Right renal pelvis (tissue), 4 donors: ENCODE results near the gene MPRIP. TPM values are rescaled to one million over a fixed set of nuclear protein-coding genes. Genes with fewer than 3 reads are reported as not detected.

Experiments
- DNase-seq, 4 donors: peaks; one replicate each; pipeline ENCODE4 v3.0.0-alpha.2; 2013; ENCODE audit warnings: low read depth in 4 of 4, low spot score in 3 of 4, missing footprints in 1 of 4
- polyA plus RNA-seq, 4 donors: library from polyadenylated mRNA; unstranded; fragments of 120-200 nt; gene quantifications; one replicate each; pipeline ENCODE4 v1.2.1, GENCODE V29; 2013; ENCODE audit not compliant: insufficient read length in 4 of 4

The MPRIP gene
- polyA plus RNA-seq, 4 donors: 140 to 180 (median 164) TPM

DNA sequence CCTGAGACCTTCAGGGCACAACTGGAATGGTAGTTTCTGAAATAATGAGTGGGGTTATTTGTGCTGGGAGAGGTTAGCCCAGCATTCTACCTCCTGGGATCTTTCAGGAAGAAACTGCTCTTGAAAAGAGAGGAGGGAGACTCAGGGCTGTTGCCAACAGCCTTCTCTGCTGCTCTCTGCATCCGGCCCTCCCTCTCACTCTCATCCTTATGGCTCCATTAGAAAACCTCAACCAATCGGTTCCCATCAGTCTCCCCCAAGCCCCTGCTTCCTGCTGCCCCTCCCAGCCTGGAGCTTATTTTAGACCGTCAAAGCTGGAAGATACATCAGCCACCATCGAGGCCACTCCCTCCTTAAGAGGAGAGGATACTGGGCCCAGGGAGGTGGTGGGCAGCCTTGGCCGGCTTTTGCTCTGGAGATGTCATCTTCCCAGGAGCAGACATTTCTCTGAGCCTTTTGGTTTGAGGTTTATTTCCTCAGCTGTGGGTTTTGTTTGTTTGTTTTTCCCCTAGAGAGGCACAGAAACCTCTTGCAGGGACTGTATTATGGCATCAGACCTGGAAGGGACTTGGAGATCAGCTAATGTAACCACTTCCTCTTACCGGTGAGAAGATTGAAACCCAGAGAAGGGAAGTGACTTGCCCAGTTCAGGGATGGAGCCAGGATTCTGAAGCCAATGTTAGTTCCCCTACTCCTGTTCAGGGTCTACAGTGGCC is 2.7 kb downstream of the MPRIP start:
- DNase-seq: peak in 1 of 4 donors; percentile 53

DNA sequence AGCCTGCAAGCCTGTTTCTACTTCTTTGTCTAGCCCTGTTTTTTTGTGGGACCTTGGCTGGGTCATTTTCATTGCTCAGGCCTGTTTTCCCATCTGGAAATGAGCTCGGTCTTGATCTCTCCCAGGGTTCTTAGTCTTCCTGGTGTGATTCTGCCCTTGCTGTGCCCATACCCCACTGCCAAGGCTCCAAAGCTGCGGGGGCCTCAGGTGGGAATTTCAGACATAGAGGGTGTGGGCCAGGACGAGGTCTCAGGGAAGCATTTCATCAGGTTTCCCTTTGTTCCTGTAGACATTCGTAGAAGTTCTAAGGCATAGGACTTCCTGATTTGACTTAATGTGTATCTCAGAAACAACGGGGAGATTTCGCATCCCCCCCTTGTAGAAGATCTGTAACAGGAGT is 5.8 kb downstream of the MPRIP start:
- no peak for DNase-seq

DNA sequence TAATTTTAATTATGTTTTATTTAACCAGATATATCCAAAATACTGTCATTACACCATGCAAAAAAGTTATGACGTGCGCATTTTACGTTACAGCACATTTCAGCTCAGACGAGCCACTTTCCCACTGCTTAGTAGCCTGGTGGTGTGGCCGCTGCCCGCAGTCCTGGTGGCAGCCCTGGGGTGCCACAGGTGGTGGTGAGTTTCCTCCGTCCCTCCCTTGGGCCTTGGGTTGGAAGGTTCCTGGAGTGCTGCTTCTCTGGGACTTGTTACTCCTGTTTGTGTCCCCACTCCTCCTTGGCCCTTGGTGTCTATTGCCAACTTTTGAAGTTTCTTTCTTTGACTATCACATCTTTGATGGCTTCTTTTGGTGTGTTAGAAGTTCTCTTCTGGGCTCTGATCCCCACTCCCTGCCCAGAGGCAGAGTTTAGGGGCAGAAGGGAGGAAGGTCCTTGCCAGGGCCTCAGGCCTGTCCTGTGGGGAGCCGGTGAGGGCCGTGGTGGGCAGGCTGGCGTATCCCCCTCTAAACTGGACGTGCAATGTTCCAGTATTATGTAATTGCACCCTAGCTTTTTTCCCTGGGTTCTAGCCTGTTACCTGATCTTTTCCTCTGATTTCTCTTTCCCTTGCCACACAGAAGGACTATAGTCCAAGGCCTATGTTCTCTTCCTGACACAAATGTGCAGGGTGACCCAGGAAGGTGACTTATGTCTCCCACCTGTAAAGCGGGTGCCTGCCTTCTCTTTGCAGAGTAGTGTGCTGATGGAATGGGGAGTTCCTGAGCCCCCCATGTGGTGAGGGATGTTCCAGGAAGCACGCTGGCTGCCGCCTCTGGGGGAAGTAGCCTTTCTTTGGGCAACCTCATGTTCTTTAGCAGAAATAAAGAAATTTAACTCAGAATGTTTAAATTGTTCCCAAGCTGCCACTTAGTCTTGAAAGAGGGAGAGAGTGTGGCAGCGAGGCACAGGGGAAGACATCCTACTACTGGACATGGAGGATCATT is 8.4 kb downstream of the MPRIP start:
- DNase-seq: no peak

DNA sequence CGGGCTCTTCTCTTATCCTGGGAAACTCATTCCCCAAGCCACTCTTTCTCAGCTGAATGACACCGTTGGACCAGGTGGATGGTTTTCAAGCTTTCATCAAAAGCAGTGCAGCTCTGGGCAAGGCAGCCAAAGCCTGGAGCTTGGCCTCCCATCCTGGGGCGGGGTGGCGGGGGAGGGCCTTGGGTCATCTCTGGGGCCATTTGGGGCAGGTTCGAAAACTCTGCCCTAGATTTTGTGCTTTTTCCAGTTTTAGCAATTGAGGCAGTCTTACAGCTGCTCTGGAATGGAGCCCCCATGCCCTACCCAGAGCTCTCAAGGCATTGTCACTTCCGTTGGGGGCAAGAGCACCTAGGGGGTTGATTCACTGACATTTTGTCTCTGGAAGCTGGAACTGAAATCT is 9.1 kb downstream of the MPRIP start:
- no peak for DNase-seq

DNA sequence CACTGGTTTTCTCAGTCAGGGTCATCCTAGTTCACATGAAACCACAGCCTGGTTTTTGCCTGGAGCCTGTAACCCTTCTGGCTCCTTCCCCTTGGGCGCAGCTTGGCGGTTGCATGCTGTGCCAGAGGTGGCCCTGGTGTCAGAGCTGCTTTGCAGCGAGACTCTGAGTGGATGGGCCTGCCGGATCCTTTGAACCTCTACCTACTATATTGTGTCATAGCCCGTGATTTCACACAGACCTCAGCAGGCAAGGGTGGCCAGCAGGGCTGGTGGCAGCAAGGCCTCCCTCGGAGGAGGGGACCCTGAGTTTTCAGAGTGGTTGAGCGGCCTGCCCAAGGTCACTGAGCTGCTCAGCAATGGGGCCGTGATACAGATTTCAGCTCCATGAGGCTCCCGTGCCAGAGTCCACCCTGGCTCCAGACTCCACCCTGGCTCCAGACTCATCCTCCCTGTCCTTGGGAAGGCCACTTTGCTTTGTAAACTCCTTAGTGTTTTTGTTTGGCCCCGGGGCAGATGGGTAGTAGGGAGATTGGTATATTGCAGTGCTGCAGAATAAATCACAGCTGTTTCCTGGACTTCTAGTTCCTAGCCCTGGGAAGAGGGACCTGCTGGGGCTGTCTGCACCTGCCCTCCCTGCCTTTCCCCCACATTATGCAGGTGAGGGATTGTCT is 9.7 kb downstream of the MPRIP start:
- no peak for DNase-seq

DNA sequence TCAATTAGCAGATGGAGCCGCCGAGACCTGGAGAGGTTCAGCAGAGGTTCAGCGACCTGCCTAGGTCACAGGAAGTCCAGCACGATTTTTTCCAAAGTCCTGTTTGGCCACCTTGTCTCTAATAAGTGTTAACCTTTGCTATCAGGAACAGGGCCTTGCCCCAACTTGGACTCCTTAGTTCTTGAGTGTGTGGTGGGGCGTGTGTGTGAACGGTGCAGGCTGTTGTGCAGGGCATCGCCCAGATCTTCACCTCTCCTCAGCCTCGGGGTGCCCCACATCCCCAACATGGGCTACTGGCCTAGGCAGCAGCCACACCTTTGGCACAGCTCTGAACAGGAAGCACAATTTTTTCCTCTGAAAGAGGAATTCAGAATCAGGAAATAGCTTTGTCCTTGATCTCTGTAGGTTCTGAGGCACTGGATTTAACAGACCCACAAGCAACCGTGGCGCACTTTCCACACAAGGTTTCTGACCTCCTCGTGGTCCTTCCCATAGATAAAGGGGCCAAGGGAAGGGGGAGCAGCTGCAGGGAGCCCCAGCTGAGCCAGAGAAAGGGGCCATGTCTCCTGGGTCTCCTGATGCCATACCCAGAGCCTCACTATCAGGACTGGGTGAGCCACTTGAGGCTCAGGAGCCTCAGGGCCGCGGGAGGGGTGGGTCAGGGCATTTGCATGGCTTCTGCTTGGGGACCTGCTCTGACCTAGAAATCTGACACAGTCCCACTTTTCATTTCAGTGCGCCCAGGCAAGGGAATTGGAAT is 10.4 kb downstream of the MPRIP start:
- DNase-seq: no peak

DNA sequence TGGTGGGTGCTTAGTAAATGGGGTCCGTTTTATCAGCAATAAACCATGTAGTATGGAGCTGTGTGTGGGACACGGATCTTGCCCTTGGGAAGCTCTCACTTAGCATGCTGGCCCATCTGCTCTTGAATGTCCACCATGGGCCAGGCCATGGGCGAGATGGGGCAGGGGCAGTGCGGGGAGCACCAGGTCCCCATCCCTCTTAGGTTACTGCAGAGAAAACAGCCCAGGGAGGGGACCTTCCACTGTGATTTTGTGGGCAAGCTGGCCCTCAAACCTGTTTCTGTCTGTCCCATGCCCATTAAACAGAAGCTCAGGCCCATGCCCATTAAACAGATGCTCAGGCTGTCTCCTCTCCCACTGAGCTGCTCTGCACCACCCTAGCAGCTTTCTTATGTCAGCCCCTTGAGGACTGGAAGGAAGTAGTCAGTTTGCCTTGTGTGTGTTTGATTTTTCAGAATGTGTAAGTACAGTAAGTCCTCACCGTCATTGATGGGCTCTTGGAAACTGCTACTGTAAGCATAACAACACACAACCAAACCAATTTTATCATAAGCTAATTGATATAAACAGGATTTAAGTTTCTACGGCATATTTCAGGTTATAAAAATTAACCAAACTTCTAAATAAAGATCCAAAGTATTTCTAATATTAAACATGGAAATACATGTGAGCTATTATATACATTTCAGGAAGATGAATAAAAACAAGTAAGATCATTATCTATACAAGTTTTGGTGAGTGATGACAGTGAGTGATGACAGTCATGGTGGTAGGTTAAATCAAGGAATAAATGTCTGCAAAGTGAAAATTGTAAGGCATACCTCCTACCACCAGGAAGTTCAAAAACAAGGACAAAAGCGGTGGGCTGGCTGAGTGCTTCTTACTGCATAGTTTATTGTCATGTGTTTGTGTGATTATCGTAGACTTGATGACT is 11.5 kb downstream of the MPRIP start:
- DNase-seq: no peak

DNA sequence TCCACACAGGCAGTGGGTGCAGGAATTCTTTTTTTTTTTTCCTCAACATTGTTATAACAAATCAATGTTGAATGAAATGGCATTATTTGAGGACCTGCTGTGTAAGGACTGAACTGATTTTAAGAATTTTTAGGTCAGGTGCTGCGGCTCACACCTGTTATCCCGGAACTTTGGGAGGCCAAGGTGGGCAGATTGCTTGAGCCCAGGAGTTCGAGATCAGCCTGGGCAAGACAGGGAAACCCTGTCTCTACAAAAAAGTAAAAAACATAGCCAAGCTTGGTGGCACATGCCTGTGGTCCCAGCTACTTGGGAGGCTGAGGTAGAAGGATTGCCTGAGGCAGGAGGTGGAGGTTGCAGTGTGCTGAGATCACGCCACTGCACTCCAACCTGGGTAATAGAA is 12.4 kb downstream of the MPRIP start:
- no peak for DNase-seq

DNA sequence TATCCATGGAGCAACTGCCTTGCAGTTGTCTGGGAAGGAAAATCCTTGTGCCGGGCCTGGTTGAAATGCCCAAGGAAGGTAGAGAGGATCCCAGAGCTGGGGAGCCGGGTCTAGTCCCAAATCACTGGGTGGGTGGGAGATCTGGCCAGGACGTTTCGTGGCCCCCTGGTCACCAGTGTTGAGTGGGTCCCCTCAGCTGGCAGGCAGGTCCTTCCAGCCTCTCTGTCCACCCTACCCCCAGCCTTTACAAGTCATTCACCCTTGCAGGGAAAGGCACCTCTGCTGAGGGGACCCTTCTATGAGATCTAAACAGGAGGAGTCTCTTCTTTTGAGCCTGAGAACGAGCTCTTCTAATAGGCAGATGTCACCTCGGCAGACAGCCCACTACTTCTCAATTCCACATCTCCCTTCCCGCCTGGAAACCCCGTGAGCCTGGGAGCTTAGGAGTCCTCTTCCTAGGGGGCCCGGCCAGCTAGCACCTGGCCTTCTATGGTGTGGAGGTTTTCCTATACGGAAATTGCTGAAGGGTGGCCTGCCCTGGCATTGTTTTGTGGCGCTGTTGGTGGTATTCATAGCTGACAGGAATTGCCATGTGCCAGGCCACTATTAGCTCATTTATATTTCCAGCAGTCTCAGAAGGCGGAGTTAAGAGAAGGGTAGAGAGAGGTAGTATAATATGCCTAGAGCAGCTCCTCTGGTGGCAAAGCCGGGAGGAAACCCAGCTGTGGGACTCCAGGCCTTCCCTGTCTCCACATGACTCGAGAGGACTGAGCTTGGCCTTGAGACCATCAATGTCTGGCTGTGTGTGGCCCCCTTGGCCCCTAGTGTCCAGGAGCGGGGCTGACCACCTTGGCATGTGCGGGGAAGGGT is 13.3 kb downstream of the MPRIP start:
- no peak for DNase-seq

DNA sequence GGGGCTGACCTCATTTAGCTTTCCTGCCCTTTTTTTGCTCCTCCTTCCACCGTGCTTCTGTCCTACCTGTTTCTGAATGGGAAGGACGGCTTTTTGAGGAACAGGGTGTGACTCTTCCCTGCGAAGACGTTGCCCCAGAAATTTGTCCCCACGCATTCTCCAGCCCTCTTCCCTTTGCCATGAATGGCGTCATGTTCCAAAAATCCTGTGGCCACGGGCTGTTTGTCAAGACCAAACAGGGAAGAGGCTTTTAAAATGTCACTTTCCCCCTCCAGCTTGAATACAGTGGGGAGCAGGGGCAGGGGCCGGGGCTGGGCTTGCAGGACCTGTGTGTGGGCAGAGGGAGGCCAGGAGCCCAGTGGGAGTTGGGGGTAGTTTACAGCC is 13.9 kb downstream of the MPRIP start:
- no peak for DNase-seq

DNA sequence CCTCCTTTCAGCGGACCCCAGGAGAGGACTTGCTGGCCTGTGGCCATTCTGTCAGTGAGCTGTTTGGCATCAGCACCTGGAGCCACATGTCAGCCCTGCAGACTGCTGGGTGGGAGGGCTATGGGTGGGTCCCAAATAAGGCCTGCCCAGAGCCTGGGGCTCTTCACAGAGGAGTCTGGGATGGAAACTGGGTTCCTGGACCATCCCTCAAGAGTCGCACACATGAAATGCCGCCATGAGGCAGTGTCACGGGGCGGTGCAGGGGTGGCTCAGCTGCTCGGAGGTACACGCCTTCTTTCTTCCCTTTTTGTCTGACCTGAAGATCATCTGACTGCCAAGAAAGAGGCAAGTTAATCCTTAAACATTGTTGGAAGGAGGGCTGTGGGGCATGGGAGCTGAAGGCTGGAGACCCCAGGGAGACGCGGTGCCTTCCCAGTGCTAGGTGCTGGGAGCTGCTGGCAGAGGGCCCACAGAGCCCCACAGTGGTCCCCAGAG is 14.8 kb downstream of the MPRIP start:
- no peak for DNase-seq

DNA sequence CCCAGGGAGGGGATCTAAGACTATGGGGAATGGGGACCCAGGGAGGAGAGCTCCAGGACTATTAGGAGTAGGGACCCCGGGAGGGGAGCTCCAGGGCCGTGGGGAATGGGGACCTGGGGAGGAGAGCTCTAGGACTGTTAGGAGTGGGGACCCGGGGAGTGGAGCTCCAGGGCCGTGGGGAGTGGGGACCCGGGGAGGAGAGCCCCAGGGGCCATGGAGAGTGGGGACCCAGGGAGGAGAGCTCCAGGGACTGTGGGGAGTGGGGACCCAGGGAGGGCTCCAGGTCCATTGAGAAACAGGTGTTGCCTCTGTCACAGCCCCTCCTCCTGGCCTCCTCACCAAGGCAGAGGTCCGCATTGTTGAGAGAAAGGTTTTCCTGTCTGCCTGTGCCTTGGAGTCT is 16.0 kb downstream of the MPRIP start:
- no peak for DNase-seq

DNA sequence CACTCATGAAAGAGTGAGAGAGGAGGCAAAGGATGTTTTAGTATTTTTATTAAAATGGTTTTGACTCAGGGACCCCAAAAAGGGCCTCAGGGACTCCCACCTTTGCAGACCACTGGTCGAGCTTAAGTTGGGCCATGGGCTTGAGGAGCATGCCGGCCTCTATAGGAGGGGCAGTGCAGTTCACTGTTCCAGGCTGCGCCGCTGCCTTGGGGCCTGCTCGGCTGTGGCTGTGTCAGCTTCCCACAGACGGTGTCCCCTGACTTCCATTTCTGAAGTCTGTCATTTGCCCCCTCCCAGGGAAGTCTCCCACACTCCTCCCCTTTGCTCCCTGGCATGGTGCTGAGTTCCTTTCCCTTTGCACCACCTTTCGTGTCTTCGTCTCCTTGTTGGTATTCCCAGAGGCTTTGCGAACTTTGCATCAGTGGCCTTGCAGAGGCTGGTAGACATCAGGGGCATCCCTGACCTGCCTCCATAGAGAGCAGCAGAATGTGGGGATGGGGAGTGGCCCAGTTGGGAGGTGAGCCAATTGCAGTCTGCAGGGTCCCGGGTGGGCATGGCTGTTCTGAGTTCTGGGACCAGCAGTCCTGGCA is 17.1 kb downstream of the MPRIP start:
- DNase-seq: no peak

DNA sequence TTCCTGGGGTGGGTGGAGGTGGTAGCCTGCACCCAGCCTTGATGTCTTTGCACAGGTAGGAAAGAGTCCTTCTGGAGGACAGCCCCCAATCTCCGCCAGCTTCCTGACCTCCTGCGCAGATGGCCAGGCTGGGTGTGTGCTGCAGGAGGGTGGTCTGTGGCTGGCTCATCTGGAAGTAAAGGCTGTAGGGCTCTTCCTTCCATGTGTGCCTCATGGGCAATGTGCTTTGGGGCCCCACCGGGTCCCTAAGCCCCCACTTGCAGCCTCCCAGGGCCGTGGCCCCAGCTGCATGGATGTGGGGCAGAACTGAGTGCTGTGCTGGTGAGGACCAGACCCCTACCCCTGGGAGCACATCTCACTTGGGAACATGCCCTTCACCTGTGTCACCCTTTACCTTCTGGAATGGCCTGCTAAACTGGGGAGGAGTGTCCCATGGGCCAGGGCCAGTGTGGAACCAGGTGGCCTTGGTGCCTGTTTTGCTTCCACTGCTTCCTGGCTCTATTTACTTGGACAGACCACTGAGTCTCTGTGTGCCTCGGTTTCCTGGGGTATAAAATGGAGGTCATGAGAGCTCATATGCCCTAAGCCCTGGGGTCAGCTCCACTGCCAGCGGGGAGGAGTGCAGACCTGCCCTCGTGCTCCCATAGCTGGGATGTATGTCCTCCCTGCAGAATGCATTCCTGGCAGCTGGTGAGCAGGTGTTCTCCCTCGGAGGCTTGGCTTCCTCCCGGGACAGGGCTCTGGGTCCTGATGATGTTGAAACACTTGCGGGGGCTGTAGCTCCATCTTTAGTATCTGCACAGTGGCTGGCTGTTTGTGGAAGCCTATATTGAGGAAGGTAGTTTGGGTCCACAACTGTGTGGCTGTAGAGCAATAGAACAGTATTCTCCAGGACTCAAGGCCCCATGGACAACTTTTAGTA is 18.0 kb downstream of the MPRIP start:
- DNase-seq: no peak

DNA sequence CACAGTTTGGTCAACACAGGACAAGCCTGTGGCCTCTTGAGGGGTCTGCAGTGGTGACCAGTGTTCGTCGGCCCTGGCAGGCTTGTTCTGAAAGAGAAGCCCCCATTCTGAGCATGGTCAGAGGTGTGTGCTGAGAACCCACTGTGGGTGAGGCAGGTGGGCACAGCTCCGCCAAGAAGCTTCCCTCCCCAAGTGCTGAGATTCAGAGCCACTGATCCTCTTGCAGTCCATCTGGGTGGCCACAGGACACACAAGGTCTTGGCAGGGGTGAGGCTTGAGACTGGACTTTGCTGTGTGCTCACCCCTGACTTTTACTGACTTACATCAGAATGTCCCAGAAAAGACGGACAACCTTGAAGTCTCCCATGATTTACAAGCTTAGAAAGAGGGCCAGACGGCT is 18.7 kb downstream of the MPRIP start:
- no peak for DNase-seq

DNA sequence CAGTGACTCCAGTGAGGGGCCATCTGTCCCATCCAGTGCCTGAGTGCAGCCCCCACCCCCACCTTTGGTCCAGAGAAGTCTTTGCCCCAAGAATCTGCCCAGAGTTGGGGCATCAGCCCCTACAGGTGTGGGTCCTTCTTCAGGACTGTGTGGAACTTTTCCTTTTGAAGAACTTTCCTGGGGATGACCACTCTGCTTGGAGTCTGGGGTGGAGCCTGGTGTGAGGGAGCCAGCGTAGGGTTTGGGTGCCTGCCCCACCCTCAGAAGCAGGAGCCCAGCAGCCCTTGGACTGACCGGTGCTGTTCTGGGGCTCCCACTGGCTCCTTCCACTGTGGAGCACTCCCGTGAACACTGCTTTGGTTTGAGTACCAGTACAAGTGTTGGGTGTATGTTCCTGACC is 19.3 kb downstream of the MPRIP start:
- no peak for DNase-seq

DNA sequence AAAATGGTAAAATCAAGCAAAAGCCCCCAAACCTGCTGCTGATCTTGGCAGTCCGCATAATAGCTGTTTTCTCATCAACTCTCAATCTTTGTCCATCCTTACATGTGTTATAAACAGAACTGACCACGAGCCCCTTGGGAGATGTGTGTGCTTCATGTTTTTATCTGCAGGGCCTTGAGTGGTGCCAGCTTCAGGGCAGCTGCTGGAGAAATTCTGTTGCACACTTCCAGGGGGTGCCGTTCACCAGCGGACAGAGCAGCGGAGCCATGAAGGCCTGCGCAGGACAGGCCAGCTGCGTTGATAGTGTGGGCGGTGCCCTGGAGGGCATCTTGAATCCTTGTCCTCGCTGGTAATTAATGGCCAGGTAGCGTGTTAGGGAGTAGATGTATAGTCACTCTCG is 20.1 kb downstream of the MPRIP start:
- no peak for DNase-seq
